DMS53 (cell line): ENCODE measurements around the gene ALDH16A1.

Experiments used
- DNase-seq: peaks from one replicate; lab custom pipeline; 2025; lab: John Stamatoyannopoulos, UW

The ALDH16A1 gene

GRCh38 chr19:49423071-49423984 is 29.7 kb upstream of the ALDH16A1 start, which contains the start of gene PTH2:
Gene PTH2 (minus strand): TSS chr19:49423441. CDS start chr19:49423339, 102 bp downstream.
- DNase-seq = no peak

- no peak for DNase-seq
These were observed 29.1 kb upstream of the ALDH16A1 start for GRCh38 chr19:49423985-49424303.

- no peak for DNase-seq
These were observed 27.8 kb upstream of the ALDH16A1 start, which contains the start of gene GFY for GRCh38 chr19:49425178-49425577. Gene GFY (plus strand): TSS chr19:49425388. CDS start chr19:49426431, 1,043 bp downstream.

GRCh38 chr19:49425922-49426592 is 27.0 kb upstream of the ALDH16A1 start:
- DNase-seq = peak; percentile 36

- no peak for DNase-seq
These were observed 25.7 kb upstream of the ALDH16A1 start for GRCh38 chr19:49427339-49427738.

GRCh38 chr19:49427855-49428546 is 25.0 kb upstream of the ALDH16A1 start:
- peak; percentile 67 for DNase-seq

- no peak for DNase-seq
These were observed 24.2 kb upstream of the ALDH16A1 start for GRCh38 chr19:49428547-49429451.

GRCh38 chr19:49430172-49430677 is 22.8 kb upstream of the ALDH16A1 start:
- DNase-seq = peak; percentile 16

- DNase-seq = peak; percentile 25
These were observed 22.2 kb upstream of the ALDH16A1 start for GRCh38 chr19:49430678-49431329.

- no peak for DNase-seq
These were observed 21.7 kb upstream of the ALDH16A1 start for GRCh38 chr19:49431330-49431749.

- peak; percentile 43 for DNase-seq
These were observed 20.6 kb upstream of the ALDH16A1 start for GRCh38 chr19:49432141-49433073.

- no peak for DNase-seq
These were observed 19.7 kb upstream of the ALDH16A1 start for GRCh38 chr19:49433240-49433901.

- DNase-seq = no peak
These were observed 18.0 kb upstream of the ALDH16A1 start for GRCh38 chr19:49434907-49435583.

- DNase-seq = no peak
These were observed 17.4 kb upstream of the ALDH16A1 start for GRCh38 chr19:49435670-49436069.

- DNase-seq = no peak
These were observed 16.5 kb upstream of the ALDH16A1 start for GRCh38 chr19:49436381-49437017.

GRCh38 chr19:49437231-49437630 is 15.8 kb upstream of the ALDH16A1 start:
- DNase-seq = no peak

GRCh38 chr19:49438261-49438660 is 14.8 kb upstream of the ALDH16A1 start:
- DNase-seq = no peak

- DNase-seq = no peak
These were observed 13.2 kb upstream of the ALDH16A1 start for GRCh38 chr19:49439836-49440235.
